H4 (cell line): ENCODE data around the gene NAXD. TPM values are rescaled to one million over a fixed set of nuclear protein-coding genes. Genes with fewer than 3 reads are reported as not detected.
A peak's percentile ranks its signal among the peaks of the same experiment; 100 is the strongest.
"Not testable (repeated sequence)": the region's sequence is repeated elsewhere in the genome, so short reads cannot be mapped to it uniquely, and the experiment has no call there.

ENCODE experiments used
- DNase-seq: peaks from one replicate; pipeline ENCODE4 v3.0.0-alpha.2; 2015; ENCODE audit warnings: low spot score
- total RNA-seq: library from RNA; depleted of rRNA; stranded (reverse); fragments of >200 nt; shearing (Covaris generic); gene quantifications from 2 replicates; pipeline ENCODE4 v1.2.3, GENCODE V29; 2014

Gene NAXD
- total RNA-seq, 1 experiment from 2014 or later = 10.1 TPM

DNA sequence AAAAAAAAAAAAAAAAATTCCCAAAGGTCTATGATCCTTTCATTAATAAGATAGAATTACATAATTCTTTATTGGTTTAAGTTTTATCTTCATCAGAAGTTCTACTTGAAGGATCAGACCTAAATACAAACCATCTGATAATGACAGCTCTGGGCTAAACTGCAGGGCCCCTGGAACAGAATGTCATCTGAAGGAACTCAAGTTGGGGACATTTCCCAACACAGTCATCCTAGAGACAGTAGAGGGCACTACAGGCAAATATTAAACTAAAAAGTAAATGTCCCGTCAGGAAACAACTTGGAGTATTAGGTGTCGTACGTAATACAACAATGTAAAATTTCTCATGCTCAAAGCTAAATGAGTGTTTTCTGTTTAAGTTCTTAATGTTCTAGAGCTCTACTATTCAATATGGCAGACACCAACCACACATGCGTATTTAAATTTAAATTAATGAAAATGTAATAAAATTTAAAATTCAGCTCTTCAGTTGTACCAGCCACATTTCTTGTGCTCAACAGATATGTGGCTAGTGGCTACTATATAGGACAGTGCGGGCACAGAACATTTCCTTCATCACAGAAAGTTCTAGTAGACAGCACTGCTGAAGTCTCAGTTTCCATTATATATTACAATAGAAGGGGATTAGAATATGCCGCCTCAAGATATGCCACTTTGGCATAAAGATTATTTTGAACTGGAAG, 21.8 kb upstream of the NAXD start:
- DNase-seq = peak; percentile 39

DNA sequence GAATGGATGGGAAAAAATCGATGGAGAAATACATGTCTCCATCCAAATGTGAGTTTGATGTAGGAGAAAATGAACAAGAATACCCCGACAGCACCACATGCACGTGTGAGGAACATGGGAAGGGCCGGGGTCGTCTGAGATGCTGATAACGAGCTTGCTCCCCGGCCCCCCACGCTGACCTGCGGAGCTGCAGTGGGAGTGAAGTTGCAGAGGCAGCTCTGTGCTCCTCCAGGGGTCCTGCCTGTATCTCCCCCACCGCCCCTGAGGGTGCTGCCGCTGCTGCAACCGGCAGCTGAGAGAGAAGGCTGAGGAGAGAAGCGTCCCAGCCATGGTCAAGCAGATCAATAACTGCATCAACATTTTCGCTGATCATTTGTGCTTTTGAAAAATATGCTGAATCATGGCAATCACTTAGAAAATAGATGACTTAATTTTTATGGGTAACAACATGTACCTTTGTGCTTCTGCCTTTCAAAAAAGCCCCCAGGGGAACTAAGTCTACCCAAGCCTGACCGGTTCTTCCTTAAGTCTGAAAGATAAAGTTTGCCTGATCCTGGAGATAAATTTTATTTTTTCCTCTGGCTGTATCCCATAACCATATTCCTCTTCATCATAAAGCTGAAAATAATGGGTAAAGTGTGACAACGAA, 18.2 kb upstream of the NAXD start:
- DNase-seq = no peak

DNA sequence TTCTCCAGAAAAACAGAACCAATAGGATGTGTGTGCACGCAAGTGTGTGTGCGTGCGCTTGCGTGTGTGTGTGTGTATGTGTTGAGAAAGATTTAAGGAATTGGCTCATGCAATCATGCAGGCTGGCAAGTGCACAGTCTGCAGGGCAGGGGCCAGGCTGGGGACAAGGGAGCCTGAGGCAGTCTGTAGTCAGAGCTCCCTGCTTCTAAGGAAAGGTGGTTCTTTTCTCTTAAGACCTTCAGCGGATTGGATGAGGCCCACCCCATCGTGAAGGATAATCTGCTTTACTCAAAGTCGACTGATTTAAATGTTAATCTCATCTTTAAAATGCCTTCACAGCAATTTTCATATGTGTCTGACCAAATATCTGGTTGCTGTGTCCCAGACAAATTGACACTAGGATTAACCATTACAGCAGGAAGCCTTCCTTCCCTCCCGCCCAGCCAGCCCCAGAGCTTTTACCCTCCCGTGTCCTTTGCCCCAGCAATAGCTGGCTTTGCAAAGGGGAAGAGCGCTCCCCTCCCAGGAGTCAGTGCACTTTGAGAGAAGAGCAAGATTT, 15.0 kb upstream of the NAXD start:
- no peak for DNase-seq

DNA sequence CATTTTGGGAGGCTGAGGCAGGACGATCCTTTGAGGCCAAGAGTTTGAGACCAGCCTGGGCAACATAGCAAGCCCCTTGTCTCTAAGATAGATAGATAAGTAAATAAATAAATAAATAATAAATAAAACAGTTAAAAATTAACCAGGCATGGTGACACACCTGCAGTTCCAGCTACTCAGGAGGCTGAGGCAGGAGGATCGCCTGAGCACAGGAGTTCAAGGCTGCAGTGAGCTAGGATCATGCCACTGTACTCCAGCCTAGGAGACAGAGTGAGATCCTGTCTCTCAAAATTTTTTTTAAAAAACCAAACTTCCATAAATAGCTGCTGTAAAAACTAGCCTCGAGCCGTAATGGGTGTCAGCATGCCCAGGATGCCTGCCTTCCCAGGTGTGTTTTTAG, 14.4 kb upstream of the NAXD start:
- no peak for DNase-seq

DNA sequence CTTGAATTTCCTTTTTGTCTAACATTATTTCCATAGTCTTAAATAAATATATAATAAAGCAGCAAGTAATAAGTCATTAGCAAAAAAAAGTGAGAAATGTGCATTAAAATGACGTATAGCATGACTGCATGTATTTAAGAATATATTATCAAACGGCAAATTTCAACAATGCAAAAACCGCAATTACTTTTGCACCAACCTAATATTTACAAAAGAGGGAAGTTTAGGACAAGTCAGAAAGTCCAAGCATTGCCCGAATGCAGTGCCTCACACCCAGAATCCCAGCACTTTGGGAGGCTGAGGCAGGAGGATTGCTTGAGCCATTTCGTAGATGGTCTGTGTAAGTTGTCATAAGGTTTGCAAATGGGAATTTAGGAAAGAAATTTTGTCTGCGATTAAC, 10.2 kb upstream of the NAXD start:
- no peak for DNase-seq

DNA sequence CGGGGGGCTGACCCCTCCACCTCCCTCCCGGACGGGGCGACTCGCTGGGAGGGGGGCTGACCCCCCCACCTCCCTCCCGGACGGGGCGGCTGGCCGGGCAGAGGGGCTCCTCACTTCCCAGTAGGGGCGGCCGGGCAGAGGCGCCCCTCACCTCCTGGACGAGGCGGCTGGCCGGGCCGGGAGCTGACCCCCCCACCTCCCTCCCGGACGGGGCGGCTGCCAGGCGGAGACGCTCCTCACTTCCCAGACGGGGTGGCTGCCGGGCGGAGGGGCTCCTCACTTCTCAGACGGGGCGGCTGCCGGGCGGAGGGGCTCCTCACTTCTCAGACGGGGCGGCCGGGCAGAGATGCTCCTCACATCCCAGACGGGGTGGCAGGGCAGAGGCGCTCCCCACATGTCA, 9.1 kb upstream of the NAXD start:
- DNase-seq = not testable (repeated sequence)

DNA sequence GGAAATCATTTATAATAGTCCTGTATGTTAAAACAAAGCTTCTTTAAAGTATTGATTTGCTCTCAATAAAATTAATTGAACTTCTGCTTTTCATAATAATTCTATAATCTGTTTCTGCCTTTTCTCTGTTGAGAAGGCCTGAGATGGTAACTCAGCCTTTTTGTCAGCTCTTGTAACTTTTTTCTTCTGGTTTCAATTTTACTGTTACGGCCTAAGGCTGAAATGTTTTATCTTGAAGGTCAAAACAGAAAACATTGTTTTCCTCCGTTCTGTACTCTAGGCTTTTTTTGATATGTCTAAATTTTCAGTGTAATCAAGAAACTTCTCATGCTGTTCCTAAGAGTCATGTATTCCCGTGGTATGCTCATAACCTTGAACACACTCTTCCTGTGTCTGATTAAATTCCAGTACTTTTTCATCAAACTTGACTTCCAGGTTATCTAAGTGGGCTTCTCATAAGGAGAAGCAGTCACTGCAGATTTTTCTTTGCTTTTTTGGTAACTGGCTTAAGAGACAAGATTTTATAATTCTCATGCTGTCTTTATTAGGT, 7.6 kb upstream of the NAXD start:
- no peak for DNase-seq

DNA sequence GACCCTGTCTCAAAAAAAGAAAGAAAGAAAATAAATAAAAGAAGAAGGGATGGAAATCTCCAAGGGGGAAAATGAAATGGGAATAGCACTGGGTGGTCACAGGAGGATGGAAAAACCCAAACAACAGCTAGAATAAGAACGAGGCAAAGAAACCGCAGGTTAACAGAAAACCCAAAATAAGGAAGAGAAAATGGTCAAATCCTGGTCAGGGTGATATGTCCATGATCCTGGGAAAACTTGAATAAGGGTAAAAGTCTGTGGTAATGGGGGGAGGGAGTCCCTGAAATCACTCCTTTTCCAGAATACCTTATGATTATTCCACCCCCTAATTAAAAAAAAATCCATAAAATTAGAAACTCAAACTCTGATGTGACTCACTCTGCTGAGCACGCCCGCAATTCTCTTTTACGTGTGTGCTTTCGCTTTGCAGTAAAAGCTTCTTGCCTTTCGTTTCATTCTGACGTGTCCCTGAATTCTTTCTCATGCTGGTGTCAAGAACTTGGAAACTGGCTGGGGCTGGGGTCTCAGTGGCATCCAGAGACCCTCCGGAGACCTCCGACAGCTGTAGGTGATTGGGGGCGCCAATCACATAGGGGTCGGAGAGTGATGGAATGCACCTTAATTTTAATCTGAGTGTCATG, 4.3 kb upstream of the NAXD start:
- DNase-seq = peak; percentile 39

DNA sequence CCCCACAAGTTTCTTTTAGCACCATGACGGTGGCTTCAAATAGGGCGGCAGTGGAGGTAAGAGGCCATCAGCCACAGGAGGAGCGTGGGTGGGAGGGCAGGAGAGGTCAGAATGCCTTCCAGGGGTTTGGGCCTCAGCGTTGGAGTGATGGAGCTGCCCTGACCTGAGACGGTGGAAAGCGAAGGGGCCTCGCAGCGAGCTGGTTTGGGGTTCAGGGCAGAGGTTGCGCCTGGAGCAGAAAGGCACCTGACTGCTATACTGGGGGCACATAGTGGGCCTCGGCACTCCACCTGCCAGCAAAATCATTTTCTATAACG, 382 bp upstream of the NAXD start:
- DNase-seq = no peak

DNA sequence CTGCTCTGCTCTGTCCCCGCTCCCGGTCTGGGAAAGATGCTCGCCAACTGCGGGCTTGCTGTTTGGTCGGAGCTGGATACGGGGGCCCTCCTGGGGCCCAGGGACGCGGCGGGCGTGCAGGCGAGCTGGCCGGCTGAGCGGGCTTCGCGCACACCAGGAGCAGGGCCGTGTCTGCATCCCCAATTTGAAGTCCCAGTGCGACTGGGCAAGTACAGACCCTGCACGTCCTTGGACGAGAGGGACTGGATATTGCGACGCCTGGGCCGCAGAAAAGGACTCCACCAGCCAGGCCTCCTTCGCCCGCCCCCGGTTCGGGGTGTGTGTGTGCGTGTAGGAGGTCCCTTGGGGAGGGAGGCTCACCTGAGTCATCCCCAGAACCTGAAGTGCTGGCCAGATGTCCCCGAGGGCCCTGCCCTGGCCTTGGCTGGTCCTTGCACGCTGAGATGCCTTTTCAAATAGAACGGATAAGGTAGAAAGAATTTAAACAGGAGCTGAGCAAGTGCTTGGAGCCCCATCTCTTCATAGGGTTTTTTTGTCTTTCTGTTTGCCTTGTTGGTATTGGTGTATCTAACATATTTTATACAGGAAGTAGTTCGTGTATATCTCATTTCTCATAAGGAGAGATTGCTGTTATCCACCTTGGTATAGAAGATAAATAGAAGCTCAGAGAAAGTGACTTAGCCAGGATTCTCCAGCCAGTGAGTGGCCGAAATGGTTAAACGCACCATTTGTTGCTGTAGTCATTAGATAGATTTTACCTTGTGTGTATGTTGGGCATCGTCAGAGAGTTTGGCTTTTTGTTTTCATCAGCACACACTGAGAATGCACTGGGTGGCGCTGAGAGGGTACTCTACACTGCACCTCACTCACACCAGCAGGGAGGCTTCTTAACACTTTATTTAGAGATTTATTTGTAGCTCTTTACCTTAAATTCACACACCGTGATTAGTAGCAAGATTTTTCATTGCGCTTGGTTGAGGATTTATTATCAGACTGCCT, 1.1 kb downstream of the NAXD start:
- peak; percentile 24 for DNase-seq

DNA sequence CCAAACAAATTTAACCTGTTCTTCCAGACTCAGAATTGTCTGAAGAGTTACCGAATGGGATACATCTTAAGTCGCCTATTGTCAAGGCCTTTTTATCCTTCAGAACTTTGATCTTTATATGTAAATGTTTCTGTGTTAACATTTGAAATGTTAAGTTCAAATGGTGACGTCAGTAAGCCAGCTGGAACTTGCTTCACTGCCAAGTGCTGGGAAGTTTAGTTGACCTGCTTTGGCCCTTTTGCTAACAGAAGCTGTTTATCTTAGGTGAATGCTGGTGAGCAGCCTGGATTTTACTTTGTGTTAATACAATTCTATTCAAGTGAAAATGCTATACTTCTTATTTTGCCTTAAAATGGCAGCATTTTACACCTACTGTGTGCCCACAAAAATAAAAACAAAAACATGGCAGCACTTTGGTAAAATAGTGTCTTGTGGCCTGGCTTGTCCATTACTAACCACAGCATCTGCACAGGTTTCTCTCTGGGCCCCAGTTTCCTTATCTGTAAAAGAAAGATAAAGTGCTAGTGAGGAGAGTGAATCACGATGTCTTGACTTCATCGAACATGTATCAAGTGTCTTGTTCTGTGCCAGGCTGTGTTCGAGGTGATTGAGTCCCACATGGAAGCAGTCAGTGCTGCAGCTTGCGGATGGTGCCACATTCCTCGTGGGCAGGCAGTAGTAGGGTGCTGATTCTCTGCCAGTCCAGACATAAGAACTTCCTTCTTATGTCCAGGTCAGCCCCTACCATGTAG, 2.2 kb downstream of the NAXD start:
- DNase-seq = peak; percentile 41

DNA sequence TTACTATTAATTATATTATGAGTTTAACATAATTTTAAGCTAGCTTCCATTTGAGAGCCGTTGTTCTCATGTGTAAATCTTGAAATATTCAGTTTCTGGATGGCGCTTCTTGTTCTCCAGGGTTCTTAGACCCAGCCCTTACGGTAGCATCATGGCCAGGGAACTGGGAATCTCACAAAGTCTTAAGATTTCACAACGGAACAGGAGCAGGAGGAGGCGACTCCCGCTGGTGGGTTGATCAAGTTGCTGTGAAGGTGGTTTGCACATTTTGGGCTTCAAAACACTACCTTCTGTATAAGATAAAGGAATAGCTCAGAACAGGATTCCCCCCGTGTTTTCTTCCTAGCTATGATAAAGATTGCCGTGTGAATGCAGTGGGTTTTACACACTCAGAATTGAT, 2.8 kb downstream of the NAXD start:
- DNase-seq = no peak

DNA sequence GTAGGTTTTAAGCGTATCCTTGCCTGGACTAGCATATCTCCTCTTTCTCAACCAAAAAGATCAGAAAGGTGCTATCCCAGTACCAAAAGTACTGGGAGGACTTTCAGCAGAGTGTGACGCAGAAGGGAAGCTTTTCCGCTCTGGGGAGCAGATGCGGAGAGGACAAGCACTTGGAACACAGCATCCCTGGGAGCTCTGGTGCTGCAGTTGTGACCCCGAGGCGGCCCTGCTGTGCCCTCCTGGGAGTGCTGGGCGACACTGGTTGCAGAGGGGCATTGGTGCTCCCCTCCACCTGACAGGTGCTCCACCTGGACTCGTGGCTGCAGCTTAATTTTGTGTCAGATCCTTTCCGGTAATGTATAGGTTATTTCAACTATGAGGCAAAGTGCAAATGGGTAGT, 3.4 kb downstream of the NAXD start:
- DNase-seq = no peak

DNA sequence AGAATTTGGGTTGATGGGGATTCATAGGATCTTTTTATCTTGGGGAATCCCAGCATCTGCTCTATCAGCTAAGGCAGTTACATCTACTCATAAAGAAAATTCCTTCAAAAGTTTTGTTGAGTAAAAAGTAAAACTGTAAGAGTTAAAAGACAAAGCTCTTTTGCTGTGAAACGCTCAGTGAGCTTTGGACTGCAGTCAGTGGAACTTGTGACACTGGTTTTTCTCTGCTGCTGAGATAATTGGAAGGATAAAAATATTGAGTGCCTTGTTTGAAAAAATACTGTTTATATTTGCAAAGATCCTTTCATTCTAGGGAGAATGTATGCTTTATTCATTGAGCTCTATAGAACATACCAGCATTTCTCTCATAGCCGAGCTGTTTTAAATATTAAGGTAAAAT, 5.3 kb downstream of the NAXD start:
- DNase-seq = no peak

DNA sequence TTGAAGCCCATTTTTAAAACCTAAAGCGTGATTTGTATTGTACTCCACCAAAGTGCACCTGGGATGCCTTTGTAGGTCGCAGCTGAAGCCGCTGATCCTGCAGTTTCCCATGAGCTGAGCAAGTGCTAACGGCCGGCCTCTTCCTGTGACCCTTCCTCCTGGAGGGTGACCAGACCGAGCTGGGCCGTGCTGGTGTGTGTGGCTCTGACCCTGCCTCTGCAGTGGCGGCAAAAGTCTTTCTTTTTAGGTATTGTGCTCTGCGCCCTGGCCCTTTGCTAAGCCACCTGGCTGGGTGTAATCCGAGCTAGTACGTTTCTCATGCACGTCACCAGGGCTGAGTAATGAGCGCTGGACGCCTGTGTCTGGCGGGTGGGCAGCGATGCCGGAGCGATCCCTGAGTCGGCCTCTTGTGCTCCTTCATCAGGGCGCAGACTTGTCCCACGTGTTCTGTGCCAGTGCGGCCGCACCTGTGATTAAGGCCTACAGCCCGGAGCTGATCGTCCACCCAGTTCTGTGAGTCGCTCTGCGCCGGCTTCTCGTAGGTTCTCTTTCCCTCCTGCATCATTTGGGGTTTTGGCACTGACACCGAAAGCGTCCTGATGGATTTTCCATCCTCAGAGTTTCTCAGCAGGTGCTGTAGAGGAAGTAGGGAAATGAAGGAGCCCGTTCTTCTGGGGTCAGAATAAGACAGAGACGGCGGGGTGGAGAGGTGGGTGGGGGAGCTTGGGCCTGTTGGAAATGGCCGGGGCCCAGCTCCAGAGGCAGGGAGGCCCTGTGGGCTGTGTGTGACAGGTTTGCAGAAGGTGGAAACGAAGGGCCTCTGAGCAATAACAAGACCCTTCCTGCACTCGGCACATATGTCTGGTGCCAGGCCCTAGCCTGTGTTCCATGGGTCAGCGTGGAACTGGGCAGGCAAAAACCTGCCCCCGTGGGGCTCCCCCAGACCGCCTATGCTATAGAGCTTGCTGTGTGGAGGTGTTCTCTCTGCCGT, 9.7 kb downstream of the NAXD start:
- DNase-seq = no peak

DNA sequence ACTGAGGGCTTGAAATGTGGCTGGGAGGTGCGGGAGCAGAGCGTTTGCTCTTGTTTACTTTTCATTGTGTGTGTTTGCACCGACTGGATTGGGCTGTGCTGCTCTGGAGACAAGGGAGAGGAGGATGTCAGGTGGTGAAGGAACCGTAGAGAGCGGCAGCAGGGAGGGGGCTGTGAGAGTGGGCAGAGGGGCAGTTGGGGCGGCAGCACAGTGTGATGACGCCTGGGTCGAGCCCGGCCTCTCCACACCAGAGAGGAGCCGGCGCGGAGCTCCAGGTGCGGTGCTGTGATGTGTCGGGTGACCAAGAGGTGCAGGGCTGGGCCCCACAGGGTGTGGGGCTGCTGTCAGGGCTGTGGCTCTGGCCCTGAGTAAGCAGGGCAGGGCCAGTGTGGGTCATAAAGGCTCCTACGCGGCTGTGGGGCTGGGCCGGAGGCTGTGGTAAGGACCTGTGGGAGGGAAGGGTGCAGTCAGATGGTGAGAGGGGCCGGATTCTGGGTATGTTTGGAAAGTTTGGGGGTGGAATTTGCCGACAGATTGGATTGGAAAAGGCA, 10.5 kb downstream of the NAXD start:
- DNase-seq = no peak

DNA sequence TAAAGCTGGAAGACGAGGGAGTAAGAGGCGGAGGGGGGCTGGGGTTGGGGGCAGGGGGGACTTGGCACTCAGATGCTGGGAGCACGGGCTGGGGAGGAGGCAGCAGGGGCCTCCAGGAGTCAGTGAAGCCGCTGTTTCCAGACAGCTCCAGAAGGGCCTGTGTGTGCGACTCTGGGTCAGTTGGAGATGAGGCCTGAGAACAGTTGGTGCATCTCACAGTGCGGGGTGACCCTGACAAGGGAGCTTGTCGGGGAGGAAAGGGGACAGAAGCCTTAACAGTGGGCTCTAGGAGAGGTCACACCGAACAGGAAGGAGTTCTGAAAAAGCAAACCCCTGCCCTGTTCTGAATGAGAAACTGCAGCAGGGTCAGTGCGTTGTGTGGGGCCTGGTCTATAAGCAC, 11.2 kb downstream of the NAXD start:
- no peak for DNase-seq

DNA sequence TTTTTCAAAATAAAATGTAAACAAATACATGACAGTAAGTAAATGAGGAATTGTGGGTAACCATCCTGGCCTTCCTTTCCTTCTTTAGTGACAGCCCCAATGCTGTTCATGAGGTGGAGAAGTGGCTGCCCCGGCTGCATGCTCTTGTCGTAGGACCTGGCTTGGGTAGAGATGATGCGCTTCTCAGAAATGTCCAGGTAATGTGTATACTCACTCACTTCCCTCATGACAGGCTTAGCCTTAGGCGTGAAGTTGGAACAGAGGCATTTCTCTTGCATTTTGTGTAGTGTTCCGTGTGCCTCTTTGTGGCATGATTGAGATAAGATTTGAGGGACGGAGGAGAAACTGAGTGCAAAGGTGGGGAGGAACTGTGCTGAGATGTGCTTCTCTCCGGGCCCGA, 12.0 kb downstream of the NAXD start:
- no peak for DNase-seq

DNA sequence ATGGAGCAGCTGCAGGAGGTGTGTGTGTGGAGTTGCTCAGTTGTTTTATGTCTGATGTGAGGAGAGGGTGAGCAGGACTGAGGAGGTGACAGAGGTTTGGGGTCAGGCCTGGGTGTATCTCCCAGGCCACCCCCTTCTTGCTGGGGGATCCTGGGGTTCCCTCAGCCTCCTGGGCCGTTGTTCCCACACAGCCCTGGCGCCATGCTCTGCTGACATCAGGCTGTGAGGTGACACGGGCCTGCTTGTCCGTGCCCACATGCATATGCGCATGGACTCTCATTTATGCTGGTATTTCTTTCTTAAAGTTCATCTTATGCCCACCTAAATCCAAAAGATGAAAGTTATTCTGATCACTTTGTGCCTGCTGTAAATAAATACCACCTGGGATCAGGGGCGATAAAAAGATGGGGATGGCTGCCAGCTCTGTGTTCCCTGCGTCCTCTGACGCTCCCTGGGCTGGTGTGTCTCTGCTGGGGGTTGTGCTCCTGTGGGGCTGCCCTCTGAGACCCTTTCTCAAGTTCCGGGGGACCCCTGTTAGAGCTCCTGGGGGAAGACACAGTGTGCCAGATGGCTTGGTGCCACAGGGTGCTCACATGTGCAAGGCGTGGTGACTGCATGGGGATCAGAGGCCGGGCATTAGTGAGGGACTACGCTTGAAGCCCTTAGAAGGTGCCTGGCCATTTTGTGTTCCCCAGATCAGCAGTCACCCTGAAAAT, 12.6 kb downstream of the NAXD start:
- no peak for DNase-seq
